ENCODE results near the gene PIM1. TPM values are rescaled to one million over a fixed set of nuclear protein-coding genes. Genes with fewer than 3 reads are reported as not detected.
"Not testable (repeated sequence)": the region's sequence is repeated elsewhere in the genome, so short reads cannot be mapped to it uniquely, and the experiment has no call there.

The PIM1 gene
- polyA plus RNA-seq, 4 donors = 26.0 to 118 (median 57.8) TPM

DNA sequence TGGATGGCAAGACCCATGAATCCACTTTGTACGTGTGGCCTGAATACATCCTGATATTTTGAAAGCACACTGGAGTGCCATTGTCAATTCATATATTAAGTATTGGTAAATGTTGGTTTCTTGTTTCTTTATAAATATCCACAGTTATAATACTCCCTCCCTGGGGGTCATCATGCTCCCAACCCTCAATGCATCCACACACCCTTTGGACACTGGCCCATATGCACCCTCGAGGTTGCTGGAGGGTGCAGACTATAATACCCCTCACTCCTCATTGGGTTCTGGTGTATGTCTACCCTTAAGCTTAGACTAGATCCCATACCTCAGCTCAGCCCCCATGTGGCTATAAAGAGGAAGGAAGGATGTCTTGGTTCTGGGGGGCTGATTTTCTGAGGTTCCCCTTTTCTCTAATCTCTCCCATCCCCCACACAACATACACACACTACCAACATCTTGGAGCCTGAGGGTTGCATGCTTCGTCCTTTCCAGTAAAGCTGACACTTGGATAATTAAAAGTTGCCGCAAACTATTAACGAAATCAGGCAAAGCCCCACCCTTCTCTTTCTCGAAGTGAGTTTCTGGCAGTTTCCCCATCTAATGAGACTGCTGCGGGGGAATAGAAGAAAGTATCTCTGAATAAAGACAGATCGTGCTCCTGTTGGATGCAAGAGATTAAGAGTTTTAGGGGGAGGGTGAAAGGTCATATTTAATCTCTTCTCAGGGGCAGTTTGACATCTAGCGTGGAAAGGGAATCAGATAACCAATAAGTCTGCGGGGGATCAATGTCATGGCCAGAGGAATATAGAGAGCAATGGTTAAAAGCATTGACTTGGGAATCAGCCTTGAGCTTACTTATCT is 7.4 kb downstream of the PIM1 start:
- WGBS, 3 donors = 31 to 48% (median 42%) methylated on average over 10 of the region's 10 CpGs
- Histone ChIP-seq H3K4me3 (ENCODE audit: low read depth in 1 of 3, low read length in 3 of 3) (no peak overlapping the region), H3K9me3 (ENCODE audit: control insufficient read depth in 2 of 2, insufficient read depth in 1 of 2, low read depth in 1 of 2, low read length in 1 of 2) (no peaks in the 10 kb centered on the region), H3K4me1 (ENCODE audit: control insufficient read depth in 3 of 3, insufficient read depth in 2 of 3, low read depth in 1 of 3, low read length in 2 of 3) (peaks cover 0 to 15% (median 8%) of the 10 kb centered on the region in 3 donors), H3K36me3 (ENCODE audit: control insufficient read depth in 3 of 3, insufficient read depth in 2 of 3, low read depth in 1 of 3, low read length in 3 of 3) (peaks cover 5 to 32% (median 29%) of the 10 kb centered on the region in 3 donors), H3K27me3 (ENCODE audit: control insufficient read depth in 3 of 3, insufficient read depth in 3 of 3, low read length in 3 of 3) (no peaks in the 10 kb centered on the region), H3K27ac (ENCODE audit: low read depth in 1 of 3, low read length in 2 of 3) (no peak overlapping the region)
- no peak for DNase-seq
- no peak for FAIRE-seq

DNA sequence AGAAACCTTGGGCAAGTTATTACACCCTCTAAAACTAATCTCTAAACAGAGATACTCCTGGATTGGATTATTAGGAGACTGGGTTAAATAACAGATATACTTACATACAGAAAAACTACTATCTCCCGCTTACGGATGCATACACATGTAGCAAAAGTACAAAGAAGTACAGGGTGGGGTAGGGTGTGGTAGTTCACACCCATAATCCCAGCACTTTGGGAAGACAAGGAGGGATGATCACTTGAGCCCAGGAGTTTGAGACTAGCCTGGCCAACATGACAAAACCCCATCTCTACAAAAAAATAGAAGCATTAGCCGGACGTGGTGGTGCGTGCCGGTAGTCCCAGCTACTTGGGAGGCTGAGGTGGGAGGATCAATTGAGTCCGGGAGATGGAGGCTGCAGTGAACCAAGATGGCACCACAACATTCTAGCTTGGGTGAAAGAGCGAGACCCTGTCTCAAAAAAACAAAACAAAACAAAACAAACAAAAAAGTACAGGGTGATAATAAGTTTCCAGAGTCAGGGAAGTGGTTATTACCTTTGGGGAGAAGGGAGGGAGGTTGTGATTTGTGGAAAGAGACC is 8.1 kb downstream of the PIM1 start:
- peaks cover 2 to 9% (median 8%) of the 10 kb centered on the region in 3 donors for H3K4me1 ChIP-seq (ENCODE audit: control insufficient read depth in 3 of 3, insufficient read depth in 2 of 3, low read depth in 1 of 3, low read length in 2 of 3)
- WGBS, 3 donors = 73 to 87% (median 81%) methylated on average over 8 of the region's 8 CpGs
- H3K27ac ChIP-seq (ENCODE audit: low read depth in 1 of 3, low read length in 2 of 3) = no peak overlapping the region
- peaks cover 5 to 25% (median 23%) of the 10 kb centered on the region in 3 donors for H3K36me3 ChIP-seq (ENCODE audit: control insufficient read depth in 3 of 3, insufficient read depth in 2 of 3, low read depth in 1 of 3, low read length in 3 of 3)
- H3K27me3 ChIP-seq (ENCODE audit: control insufficient read depth in 3 of 3, insufficient read depth in 3 of 3, low read length in 3 of 3) = no peaks in the 10 kb centered on the region
- no peak overlapping the region for H3K4me3 ChIP-seq (ENCODE audit: low read depth in 1 of 3, low read length in 3 of 3)
- DNase-seq (peak in 1 of 2 donors; percentile 36), FAIRE-seq (no peak)
- H3K9me3 ChIP-seq (ENCODE audit: control insufficient read depth in 2 of 2, insufficient read depth in 1 of 2, low read depth in 1 of 2, low read length in 1 of 2) = no peaks in the 10 kb centered on the region

DNA sequence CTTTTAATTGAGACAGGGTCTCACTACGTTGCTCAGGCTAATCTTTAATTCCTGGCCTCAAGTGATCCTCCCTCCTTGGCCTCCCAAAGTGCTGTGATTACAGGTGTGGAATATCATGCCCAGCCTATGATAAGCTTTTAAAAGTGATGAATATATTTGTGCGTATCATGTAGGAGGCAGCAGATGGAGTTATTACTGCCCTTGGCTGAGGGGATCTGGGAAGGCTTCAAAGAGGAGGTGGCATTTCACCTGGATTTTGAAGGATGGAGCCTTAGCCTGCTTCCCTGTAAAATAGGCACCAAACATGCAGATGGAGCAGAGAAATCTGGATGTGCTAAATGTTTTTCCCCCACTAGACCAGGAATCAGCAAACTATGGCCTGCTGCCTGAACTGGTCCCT is 10.1 kb downstream of the PIM1 start:
- Histone ChIP-seq H3K9me3 (ENCODE audit: control insufficient read depth in 2 of 2, insufficient read depth in 1 of 2, low read depth in 1 of 2, low read length in 1 of 2) (no peaks in the 10 kb centered on the region), H3K36me3 (ENCODE audit: control insufficient read depth in 3 of 3, insufficient read depth in 2 of 3, low read depth in 1 of 3, low read length in 3 of 3) (peaks cover 0 to 9% (median 5%) of the 10 kb centered on the region in 3 donors), H3K4me1 (ENCODE audit: control insufficient read depth in 3 of 3, insufficient read depth in 2 of 3, low read depth in 1 of 3, low read length in 2 of 3) (peaks cover 0 to 2% (median under 1%) of the 10 kb centered on the region in 3 donors), H3K27ac (ENCODE audit: low read depth in 1 of 3, low read length in 2 of 3) (peak overlapping the region in 1 of 3 donors; percentile 21), H3K27me3 (ENCODE audit: control insufficient read depth in 3 of 3, insufficient read depth in 3 of 3, low read length in 3 of 3) (no peaks in the 10 kb centered on the region), H3K4me3 (ENCODE audit: low read depth in 1 of 3, low read length in 3 of 3) (no peak overlapping the region)
- no peak for DNase-seq
- WGBS, 3 donors = 85 to 91% (median 88%) methylated on average over 2 of the region's 2 CpGs
- FAIRE-seq = no peak

DNA sequence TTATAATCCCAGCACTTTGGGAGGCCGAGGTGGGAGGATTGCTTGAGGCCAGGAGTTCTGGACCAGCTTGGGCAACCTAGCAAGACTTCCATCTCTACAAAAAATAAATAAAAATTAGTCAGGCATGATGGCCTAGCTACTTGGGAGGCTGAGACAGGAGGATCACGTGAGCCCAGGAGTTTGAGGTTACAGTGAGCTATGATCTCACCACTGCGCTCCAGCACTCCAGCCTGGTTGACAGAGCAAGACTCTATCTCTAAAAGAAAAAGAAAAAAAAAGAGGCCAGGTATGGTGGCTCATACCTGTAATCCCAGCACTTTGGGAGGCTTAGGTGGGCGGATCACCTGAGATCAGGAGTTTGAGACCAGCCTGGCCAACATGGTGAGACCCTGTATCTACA is 10.7 kb downstream of the PIM1 start:
- not testable (repeated sequence) for FAIRE-seq; H3K27ac ChIP-seq (ENCODE audit: low read depth in 1 of 3, low read length in 2 of 3)

DNA sequence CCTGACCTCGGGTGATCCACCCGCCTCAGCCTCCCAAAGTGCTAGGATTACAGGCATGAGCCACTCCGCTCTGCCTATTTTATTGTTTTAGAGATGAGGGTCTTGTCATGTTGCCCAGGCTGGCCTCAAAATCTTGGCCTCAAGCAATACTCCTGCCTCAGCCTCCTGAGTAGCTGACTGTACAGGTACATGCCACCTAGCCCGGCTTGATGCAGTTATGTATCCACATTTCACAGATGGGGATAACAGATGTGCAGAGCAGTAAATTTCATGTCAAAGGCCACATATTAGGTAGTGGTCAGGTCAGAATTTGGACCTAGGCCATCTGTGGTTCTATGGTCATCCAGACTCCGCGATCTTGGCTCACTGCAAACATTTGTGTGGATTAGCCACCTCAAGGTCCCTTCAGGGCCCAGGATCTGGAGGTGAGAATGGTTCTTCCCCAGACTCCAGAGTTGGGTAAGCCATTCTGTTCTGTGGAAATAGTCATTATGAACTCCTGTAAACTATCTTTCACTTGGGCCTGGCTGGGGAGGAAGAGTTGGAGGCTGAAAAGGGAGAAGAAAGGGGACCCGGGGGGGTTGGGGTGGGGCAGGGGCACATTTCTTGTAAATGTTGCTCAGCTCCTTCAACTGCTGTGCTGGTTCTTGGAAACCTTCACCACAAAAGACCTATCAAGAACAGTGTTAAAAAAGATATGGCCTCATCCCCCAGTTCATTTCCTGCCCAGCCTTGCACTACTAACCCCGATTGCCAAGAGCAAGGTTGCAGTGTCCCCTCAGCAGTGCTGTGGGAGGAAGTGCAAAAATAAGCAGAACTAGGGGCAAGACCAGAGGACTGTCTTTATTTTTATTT is 13.0 kb downstream of the PIM1 start:
- H3K4me3 ChIP-seq (ENCODE audit: low read depth in 1 of 3, low read length in 3 of 3) = no peak overlapping the region
- no peaks in the 10 kb centered on the region for H3K9me3 ChIP-seq (ENCODE audit: control insufficient read depth in 2 of 2, insufficient read depth in 1 of 2, low read depth in 1 of 2, low read length in 1 of 2)
- no peaks in the 10 kb centered on the region for H3K27me3 ChIP-seq (ENCODE audit: control insufficient read depth in 3 of 3, insufficient read depth in 3 of 3, low read length in 3 of 3)
- H3K27ac ChIP-seq (ENCODE audit: low read depth in 1 of 3, low read length in 2 of 3) = peak overlapping the region in 2 of 3 donors; percentile 38 to 92
- DNase-seq (peak in 1 of 2 donors; percentile 75), FAIRE-seq (no peak)
- 74 to 78% (median 75%) methylated on average over 8 of the region's 8 CpGs for WGBS, 3 donors
- H3K36me3 ChIP-seq (ENCODE audit: control insufficient read depth in 3 of 3, insufficient read depth in 2 of 3, low read depth in 1 of 3, low read length in 3 of 3) = no peaks in the 10 kb centered on the region
- H3K4me1 ChIP-seq (ENCODE audit: control insufficient read depth in 3 of 3, insufficient read depth in 2 of 3, low read depth in 1 of 3, low read length in 2 of 3) = peaks cover 0 to 2% (median 0%) of the 10 kb centered on the region in 3 donors

More for the DNA sequence above, 10.7 kb downstream of the PIM1 start:
- not testable (repeated sequence) for H3K4me1 ChIP-seq (ENCODE audit: control insufficient read depth in 3 of 3, insufficient read depth in 2 of 3, low read depth in 1 of 3, low read length in 2 of 3); H3K4me3 ChIP-seq (ENCODE audit: low read depth in 1 of 3, low read length in 3 of 3); H3K36me3 ChIP-seq (ENCODE audit: control insufficient read depth in 3 of 3, insufficient read depth in 2 of 3, low read depth in 1 of 3, low read length in 3 of 3); H3K27me3 ChIP-seq (ENCODE audit: control insufficient read depth in 3 of 3, insufficient read depth in 3 of 3, low read length in 3 of 3); H3K9me3 ChIP-seq (ENCODE audit: control insufficient read depth in 2 of 2, insufficient read depth in 1 of 2, low read depth in 1 of 2, low read length in 1 of 2); DNase-seq
- WGBS, 3 donors = 92 to 97% (median 92%) methylated on average over 4 of the region's 4 CpGs

DNA sequence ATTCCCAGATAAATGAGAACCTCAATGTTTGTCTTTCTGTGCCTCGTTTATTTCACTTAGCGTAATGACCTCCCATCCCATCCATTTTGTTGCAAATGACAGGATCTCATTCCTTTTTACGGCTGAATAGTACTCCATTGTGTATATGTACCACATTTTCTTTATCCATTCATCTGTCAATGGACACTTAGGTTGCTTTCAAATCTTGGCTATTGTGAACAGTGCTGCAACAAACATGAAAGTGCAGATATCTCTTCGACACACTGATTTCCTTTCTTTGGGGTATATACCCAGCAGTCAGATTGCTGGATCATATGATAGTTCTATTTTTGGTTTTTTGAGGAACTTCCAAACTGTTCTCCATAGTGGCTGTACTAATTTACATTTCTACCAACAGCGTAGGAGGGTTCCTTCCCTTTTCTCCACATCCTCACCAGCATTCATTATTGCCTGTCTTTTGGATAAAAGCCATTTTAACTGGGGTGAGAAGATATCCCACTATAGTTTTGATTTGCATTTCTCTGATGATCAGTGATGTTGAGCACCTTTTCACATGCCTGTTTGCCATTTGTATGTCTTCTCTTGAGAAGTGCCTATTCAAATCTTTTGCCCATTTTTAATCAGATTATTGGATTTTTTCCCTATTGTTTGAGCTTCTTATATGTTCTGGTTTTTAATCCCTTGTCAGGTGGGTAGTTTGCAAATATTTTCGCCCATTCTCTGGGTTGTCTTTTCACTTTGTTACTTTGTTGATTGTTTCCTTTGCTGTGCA is 16.2 kb downstream of the PIM1 start:
- not testable (repeated sequence) for H3K36me3 ChIP-seq (ENCODE audit: control insufficient read depth in 3 of 3, insufficient read depth in 2 of 3, low read depth in 1 of 3, low read length in 3 of 3); H3K27me3 ChIP-seq (ENCODE audit: control insufficient read depth in 3 of 3, insufficient read depth in 3 of 3, low read length in 3 of 3); H3K4me1 ChIP-seq (ENCODE audit: control insufficient read depth in 3 of 3, insufficient read depth in 2 of 3, low read depth in 1 of 3, low read length in 2 of 3); H3K4me3 ChIP-seq (ENCODE audit: low read depth in 1 of 3, low read length in 3 of 3); FAIRE-seq; H3K9me3 ChIP-seq (ENCODE audit: control insufficient read depth in 2 of 2, insufficient read depth in 1 of 2, low read depth in 1 of 2, low read length in 1 of 2); DNase-seq
- peak overlapping the region in 1 of 3 donors; percentile 20 for H3K27ac ChIP-seq (ENCODE audit: low read depth in 1 of 3, low read length in 2 of 3)
- 81 to 89% (median 84%) methylated on average over 6 of the region's 6 CpGs for WGBS, 3 donors

DNA sequence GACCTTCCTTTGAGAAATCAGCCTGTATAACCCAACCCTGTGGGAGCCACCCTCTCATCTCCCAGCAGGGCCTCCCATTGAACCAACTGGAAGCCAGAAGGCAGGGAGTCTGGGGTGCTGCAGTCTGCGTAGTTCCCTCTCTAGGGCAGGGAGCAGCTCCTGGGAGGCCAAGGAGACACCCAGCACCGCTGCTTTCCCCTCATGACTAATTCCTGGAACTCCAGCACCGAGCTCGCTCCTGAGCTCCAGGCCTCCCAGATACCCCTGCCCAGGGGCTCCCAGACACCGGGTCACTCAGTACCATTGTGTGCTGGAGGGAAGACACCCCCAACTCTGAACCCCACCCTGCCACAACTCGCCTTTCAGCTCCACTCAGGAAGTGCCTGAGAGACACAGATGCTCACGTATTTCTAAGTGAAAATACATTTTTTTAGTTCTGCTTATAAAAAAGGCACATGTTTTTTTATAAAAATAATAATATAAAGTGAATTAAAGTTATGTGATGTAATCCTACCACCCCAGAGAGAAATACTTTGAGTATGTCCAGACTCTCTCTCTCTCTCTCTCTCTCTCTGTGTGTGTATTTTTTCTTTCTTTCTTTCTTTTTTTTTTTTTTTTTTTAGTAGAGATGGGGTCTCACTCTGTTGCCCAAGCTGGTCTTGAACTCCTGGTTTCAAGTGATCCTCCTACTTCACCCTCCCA is 17.5 kb downstream of the PIM1 start:
- WGBS, 3 donors = 72 to 83% (median 78%) methylated on average over 7 of the region's 7 CpGs
- FAIRE-seq = no peak
- peak overlapping the region in 1 of 3 donors; percentile 14 for H3K27ac ChIP-seq (ENCODE audit: low read depth in 1 of 3, low read length in 2 of 3)
- H3K4me1 ChIP-seq (ENCODE audit: control insufficient read depth in 3 of 3, insufficient read depth in 2 of 3, low read depth in 1 of 3, low read length in 2 of 3) = peaks cover 2 to 4% (median 3%) of the 10 kb centered on the region in 3 donors
- H3K36me3 ChIP-seq (ENCODE audit: control insufficient read depth in 3 of 3, insufficient read depth in 2 of 3, low read depth in 1 of 3, low read length in 3 of 3) = no peaks in the 10 kb centered on the region
- peaks cover 0 to 3% of the 10 kb centered on the region in 2 donors for H3K9me3 ChIP-seq (ENCODE audit: control insufficient read depth in 2 of 2, insufficient read depth in 1 of 2, low read depth in 1 of 2, low read length in 1 of 2)
- no peak overlapping the region for H3K4me3 ChIP-seq (ENCODE audit: low read depth in 1 of 3, low read length in 3 of 3)
- no peak for DNase-seq
- H3K27me3 ChIP-seq (ENCODE audit: control insufficient read depth in 3 of 3, insufficient read depth in 3 of 3, low read length in 3 of 3) = no peaks in the 10 kb centered on the region

Data from small intestine (tissue), 7 donors.